ENCODE data around the gene FRMD4A.

FRMD4A gene

DNA sequence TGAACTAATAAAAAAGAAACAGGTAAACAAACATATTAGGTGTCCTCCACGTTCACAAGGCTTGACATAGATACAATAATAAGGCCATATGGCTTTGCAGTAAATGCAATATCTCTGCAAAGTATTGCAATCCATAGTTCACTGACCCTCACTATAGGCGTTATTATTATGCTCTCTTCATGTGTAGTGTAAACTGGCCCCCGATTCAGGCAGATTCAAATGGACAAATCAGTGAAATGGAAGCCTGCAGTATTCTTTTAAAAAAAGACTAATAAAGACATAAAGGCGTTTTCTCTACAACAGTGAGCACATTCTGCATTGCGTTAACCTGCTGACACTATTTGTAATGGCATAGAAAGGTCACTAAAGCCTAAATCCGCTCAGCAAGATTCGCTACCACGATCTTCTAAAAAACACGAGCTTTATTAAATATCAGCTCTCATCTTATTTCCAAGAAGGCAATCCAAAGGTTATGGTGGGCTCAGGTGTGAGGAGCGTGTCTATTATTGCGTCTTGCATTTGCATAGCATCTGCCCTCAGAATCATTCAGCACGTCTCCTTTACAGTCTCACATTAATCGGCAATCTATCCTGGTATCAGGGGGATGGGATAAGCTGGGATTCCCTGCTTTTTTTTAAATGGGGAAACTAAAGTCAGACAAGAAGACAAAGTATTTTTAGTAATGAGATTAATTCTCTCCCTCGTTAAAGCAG lies 36.2 kb downstream of the FRMD4A start:
- no peak for DNase-seq (ENCODE audit: low read depth in 2 of 2)

DNA sequence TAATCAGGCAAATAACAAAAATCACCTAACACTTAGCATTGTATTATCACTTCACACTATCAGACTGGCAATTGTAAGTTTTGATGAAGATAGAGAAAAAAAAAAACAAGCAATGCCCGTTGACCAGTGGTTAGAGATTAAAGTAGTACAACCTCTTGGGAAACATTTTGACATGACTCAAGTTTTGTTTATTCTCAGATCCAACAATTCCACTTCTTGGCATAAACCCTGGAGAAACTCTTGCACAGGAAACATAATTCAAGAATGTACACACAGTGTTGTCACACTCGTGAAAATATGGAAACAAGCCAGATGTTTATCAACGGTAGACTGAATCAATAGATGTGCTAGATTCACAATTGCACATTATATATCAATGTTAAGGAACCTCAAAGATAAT lies 37.2 kb downstream of the FRMD4A start:
- no peak for DNase-seq (ENCODE audit: low read depth in 2 of 2)

DNA sequence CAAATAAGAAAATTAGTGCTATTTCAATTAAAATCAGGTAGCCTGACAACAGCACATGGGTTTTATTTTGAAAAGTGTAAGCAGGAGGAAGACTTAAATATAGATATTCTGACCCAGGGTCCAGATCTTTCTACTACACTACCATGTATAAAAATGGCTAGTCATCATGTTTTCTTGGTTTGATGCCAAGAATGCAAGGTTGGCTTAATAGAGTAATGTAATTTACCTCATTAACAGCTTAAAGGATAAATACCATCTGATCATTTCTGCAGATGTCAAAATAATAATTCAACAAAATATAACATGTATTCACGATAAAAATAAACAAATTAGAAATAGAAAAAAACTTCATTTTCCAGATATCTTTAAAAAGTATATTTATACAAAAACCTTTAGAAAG lies 39.4 kb downstream of the FRMD4A start:
- DNase-seq (ENCODE audit: low read depth in 2 of 2) = no peak

DNA sequence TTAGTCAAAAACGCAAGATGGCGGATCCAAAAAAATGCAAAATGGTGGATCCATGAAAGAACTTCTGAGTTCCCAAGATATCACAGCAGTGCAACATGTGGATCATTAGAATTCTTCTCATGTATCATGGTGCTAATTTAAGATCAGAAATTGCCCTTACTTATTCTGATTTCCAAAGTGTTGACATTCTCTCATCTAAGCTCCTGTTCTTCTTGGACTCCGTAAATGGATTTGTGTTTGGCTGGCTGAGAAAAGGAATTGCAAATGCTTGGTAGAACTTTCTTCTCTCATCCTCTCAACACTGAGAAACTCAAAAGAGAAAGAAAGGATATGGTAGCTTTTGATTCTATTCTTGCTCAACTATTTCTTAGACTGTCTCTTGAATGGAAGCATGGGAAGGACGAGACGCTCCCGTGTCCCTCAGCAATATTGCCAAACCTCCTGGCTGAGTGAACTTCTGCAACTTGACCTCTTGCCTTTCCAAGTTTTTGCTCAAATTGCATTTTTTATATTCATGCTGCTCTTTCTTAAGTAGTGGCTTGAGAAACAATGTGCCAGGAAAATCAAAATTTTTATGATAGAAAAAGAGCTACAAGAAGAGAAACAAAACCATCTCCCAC lies 44.7 kb downstream of the FRMD4A start:
- DNase-seq (ENCODE audit: low read depth in 2 of 2) = no peak

DNA sequence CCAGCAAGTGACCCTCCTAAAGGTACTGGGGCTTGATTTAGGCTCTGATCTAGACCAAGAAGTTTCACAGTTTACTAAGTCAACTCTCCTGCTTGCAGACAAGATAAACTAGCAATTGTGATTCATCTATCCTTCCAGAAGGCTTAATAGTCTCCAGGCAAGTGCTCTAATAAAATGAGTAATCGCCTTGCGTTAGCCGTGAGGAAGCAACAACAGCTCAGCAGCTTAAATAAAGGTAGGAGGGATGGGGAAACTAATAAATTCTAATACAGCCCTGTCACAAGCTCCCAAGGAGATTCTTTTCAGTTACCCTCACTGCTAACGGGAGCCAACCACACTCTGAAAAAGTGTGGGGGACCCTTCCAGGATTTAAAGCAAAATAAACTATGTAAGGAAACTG lies 48.4 kb downstream of the FRMD4A start:
- DNase-seq (ENCODE audit: low read depth in 2 of 2) = no peak

DNA sequence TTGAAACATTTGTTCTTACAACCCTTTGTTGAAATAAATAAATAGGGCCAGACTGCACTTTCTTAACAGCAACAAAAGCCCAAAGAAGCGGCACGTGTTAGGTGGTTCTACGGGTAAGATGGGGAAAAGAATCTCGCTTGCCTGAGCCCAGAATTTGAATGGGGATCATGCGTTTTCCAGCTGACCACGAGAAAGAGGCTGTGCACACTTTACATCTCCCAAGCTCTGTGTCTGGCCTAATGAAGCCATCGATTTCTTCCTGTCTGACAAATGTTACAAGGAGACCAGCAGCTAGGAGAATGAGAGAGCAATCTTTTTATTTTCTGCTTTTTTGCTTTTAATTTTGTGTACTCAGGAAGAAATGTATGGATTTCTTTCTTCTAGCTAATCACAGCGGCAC lies 52.2 kb downstream of the FRMD4A start:
- DNase-seq (ENCODE audit: low read depth in 2 of 2) = no peak

DNA sequence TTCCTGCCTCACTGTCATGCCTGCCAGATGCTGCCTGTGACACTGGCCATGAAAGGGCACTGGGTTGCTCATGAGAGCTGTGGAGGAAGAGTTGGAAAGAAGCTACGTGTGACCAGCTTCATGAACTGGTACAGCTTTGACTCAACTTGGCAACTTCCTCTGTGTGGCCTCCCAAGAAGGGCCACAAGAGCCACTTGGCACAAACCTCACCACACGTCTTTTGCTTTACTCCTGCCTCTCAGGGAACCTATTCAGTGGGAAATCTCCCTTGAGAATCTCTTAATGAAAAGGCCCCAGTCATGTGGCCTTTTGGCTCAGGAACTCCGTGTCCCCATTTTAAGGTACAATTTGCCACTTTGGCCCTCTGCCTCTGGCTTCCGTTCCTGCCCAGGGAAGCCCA lies 54.5 kb downstream of the FRMD4A start:
- DNase-seq (ENCODE audit: low read depth in 2 of 2) = no peak

DNA sequence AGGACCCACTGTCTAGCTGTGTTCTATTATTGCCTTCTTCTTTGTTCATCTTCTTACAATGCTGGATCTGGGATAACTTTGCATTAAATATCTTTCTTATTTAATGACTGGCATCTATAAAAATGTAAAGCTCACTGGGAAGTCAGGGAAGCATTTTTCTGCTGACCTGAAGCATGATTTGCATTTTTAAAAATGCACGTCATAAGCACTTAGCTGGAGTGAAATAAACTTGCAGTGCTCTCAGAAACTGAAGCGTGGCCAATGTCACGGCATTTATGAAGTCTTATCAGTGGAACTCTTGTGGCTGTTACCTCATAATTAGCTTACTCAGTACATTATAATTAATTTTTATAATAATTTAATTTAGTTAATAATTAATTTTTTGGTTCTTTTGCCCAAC lies 59.1 kb downstream of the FRMD4A start:
- DNase-seq (ENCODE audit: low read depth in 2 of 2) = no peak

DNA sequence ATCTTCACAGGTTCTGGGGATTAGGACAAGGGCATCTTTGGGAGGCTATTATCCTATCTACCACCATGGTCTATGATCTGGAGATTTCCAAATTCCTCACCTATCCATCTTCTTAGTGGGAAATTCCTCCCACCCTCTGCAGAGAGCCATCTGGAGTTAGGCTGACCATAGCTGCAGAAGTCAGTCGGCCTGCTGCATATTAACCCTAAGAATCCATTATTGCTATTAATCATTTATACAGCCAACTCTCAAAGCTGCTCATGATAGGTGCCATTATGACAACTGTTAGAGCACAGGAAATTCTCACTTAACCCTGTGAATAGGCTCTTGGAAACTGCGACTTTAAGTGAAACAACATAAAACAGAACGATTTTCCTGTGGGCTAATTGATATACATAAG lies 60.4 kb downstream of the FRMD4A start:
- no peak for DNase-seq (ENCODE audit: low read depth in 2 of 2)

DNA sequence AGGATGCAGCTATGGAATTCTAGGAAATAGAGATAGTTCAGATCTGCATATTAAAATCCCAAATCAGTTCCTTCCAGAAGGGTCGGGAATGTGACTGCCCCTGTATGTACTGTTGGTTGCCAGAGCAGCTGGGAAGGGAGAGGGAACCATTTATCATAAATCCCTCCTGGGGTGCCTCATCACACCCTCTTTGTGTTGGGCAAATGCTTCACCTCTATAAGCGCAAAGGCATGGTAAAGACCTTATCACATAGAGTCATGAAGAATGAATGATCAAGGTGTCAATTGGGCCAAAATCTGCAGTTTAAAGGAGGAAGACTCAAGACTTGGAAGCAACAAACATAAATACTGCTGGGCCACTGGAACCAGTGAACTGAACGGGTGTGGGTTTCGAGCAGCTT lies 65.0 kb downstream of the FRMD4A start:
- DNase-seq (ENCODE audit: low read depth in 2 of 2) = no peak

DNA sequence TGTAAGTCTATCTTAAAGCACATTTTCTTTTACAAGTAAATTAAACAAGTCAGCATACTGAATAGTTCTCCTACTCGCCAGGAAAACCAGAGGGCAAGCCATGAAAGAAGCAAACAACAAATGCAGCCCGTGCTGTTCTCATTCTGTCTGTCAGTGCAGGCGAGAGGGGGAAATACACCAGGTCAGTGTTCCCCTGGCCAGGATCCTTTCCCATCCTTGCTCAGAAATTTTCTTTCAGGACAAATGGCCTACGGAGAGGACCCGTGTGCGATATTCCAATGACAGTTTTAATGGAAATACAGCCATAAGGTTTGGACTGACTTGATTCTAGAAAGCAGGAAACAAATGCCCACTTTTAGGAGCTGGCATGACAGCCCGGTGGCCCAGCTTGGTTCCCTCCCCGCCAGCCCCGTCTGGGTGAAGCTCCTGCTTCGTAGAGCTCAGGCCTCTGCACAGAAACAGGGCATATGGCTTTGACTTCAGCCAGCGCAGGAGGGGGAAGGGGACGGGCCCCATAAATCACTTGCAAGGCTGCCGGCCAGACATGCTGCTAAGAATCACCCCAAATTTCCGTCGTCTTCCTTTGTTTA lies 67.8 kb downstream of the FRMD4A start:
- no peak for DNase-seq (ENCODE audit: low read depth in 2 of 2)

DNA sequence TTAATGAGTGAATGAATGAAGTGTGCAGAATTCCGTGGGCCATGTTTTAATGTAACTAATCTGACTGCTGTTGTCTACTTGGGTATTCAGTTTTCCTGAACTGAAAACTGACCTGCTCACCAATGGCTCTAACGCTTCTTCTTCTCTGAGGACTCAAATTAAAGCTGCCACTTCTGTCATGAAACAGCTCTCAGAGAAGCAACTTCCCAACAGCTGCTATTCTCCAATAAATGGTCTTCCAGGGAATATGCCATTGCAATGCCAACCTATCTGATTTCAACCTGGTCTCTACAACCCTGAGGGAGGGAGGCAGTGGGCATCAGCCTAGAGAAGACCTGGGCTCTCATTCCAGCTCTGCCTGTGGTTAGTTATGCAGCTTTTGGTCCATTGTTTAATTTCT lies 69.4 kb downstream of the FRMD4A start:
- no peak for DNase-seq (ENCODE audit: low read depth in 2 of 2)

DNA sequence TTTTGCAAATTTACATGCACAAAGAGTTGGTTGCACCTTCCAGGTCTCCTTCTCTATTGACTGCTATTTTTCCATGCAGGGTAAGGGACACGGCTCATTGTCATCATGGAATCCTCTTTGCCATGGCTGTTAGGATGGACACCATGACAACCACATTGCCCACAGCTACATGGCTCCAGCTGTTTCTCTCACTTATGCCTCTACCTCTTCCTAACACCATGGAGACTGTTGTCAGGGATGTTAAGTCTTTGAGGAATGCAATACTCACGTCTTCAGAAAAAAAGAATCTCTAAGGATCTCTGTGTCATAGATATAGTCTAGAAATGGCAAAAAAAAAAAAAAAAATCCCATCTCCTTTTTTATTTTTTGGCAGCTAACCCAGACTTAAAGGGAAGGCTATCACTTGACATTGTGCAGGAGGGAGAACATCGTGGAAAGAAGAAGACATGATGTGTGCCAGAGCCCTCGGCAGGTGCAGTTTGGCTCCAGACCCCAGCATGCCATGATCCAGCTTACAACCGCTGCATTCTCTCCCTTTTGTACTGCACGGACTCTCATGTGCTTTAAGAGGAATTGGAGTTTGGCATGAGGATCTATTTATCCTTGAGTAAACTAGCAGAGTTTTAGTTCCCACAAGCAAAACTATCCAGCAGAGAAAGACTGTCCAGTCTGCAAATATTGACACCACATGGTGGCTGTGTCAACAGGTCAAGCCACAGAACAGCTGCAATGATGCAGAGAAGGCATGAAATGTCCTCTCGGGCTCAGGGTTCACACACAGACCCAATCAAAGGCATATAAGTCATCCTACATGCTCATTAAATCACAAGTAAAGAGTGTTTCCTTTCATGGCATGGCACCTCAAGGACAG lies 70.8 kb downstream of the FRMD4A start:
- DNase-seq (ENCODE audit: low read depth in 2 of 2) = no peak

DNA sequence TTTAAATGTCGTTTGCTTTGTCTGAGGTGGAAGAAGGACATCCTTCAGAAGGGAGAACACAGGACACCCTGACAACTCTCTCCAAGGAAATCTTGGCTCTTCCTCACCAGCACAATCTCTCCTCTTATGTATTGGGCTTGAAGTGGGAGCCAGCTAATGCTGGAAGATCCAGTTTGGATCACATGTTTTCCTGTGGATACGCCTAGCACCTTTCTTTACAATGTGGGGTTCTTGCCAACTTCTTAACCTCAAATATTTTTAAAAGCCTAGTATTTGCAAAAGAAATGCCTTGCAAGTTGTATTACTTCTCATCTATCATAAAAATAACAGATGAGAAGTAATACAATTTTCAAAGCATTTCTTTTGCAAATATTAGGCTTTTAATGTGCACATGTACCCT lies 76.4 kb downstream of the FRMD4A start:
- no peak for DNase-seq (ENCODE audit: low read depth in 2 of 2)

DNA sequence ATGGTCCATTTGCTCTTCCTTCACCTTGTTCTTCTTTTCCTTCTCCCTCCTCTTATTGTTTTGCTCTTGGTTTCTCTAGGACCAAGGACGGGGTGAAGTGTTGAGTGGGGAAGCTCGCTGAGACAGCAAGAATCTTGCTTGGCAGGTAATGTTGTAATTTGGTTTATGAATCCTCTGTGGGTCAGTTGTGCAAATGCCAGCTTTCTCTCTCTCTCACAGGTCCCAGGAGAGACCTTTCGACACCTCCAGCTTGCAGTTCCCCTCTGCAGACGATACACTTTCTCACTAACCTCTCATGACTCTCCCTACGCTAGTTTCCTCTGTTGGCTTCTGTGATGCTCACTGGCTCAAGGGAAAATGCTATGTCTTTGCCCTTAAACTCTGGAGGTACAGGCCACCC lies 77.0 kb downstream of the FRMD4A start:
- DNase-seq (ENCODE audit: low read depth in 2 of 2) = no peak

DNA sequence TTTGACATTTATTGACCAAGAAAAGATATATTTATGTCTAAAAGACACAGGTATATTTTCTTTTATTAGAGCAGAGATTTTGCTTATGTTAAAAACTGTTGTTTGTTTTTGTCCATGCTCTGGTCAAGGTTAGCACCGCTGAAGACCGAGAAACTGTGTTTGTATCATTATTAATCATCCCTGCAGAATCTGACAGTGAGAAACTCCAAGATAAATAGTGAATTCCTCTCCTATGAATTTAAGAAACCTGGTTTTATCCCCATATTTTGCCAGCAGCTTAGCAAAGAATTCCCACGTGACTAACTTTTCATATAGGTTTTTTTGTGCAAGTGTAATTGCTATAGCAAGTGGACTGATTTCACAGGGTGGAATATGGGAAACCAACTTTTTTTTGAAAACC lies 77.6 kb downstream of the FRMD4A start:
- no peak for DNase-seq (ENCODE audit: low read depth in 2 of 2)

DNA sequence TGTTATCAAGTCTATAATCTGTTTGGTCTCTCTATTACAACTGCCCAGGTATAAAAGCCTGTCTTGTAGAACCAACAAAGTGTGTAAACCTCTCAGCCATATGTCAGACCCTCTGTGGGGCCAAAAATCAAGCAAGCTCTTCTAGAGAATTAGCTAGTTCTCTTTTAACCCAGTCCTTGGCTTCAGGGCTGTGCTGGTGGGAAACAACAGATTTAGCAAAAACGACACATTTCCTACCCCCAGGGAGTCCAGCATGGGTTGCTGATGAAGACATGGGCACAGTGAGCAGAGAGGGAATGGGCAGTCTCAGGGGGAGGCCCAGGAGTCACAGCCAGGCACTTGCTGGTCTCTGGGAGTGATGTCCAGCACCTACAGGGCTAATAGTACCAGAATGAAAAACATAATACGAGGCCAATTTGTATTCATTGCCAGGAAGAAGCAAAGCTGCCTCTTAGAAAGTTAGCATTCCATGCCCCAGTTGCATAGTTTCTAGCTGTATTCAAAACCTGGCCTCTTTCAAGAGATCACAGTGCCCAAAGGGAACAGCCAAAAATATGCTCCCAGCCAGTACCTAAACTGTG lies 80.1 kb downstream of the FRMD4A start:
- DNase-seq (ENCODE audit: low read depth in 2 of 2) = no peak

DNA sequence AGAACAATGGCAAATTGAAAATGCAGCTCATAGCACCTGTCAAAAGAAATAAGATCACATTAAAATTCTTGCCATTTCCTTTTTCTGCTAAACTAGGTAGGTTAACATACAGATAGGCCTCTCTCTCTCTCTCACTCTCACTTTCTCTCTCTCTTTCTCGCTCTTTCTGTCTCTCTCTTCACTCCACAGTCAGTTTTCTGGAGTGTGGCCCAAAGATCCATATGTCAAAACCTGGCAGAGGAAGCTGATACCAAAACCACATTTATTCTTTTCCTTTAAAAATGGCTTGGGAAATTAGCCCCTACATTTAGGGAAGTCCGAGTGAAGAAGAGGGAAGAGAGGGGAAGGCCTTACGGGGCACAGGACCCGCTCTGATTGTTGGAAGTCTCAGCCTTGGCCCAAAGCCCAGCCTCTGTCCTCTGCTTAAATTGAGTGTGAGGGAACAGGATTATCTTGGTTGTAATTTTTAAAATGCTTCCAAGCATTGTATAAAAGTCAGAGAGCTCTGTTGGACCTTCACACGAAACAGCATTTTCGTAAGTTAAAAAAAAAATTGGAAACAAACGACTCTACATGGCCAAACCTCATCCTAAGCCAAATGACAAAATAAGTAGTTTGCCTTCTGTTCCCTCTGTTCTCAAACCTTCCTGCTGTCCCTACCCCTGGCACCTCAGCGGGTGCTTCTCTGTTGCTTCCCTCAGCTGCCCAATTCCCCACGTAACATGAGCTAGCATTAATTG lies 83.2 kb downstream of the FRMD4A start:
- no peak for DNase-seq (ENCODE audit: low read depth in 2 of 2)

DNA sequence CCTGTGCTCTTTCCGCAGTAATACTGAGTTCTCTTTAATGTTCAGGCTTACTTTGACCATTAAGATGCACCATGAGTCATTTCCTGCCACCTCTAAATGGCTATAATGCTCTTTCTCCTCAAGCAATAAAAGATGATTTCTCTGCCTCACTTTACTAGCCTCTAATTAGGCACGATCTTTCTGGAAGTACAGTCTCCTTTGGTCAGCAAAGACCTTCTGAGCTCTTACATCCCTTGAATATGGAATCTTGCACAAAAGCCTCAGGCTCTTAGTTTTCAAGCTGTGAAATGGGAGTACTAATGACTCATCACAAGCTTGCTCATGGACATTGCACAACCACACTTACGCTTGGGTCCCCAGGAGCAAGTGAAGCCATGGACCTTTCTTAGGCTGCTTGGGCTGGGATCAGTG lies 85.9 kb downstream of the FRMD4A start:
- no peak for DNase-seq (ENCODE audit: low read depth in 2 of 2)

DNA sequence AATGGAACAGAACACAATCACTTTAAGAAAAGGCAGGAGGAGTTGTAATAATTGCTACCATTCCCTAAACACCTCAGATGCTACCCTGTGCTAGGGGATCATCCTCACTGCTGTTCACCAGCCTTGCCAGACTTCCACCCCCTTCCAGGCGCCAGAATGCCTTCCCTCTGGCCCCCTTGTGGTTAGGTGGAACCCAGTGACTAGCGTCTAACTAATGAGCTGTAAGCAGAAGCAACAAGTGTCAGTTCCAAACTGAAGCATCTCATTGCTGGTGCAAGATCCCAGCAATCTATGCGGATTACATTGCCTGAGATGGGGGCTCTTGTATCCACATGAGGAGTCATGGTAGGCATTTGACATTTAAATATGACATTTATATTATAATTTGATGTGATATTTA lies 86.6 kb downstream of the FRMD4A start:
- no peak for DNase-seq (ENCODE audit: low read depth in 2 of 2)

DNA sequence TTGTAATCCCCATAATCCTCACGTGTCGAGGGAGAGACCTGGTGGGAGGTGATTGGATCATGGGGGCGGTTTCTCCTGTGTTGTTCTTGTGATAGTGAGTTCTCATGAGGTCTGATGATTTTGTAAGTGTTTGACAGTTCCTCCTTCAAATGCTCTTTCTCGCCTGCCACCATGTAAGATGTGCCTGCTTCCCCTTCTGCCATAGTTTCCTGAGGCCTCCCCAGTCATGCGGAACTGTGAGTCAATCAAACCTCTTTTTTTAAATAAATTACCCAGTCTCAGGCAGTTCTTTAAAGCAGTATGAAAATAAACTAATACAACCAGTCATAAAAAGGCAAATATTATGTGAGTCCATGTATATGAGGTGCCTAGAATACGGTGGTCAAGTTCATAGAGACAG lies 87.5 kb downstream of the FRMD4A start:
- no peak for DNase-seq (ENCODE audit: low read depth in 2 of 2)

DNA sequence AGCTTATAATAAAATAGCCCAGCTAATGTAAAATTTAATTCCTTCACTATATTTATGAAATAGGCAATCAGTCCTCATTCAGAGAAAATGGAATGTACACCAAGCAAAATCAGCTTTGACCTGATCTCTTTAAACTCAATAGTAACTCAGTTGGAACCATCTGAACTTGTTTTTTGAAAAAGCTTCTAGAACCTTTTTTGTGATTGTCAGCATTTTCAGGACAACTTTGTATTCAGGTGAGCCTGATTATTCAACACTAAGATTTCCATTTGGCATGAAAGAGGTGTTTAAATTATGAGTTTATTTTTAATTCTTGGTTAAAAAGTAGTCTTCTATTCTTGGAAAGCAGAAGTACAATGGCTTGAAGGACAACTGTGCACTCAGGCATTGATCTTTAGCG lies 89.5 kb downstream of the FRMD4A start:
- no peak for DNase-seq (ENCODE audit: low read depth in 2 of 2)
